ENCODE measurements around the gene DPEP2NB. TPM values are rescaled to one million over a fixed set of nuclear protein-coding genes. Genes with fewer than 3 reads are reported as not detected.

DPEP2NB gene
- total RNA-seq (2014; rRNA removed; shearing (Covaris generic)), result not detected in 2 replicates

GRCh38 chr16:68015681-68016080 lies at the start of gene DPEP2NB:
TSS of gene DPEP2NB (minus strand) at chr16:68015911. CDS start at chr16:68015770, 141 bp downstream.
- no peak for DNase-seq (ENCODE audit: low read depth)

DNA sequence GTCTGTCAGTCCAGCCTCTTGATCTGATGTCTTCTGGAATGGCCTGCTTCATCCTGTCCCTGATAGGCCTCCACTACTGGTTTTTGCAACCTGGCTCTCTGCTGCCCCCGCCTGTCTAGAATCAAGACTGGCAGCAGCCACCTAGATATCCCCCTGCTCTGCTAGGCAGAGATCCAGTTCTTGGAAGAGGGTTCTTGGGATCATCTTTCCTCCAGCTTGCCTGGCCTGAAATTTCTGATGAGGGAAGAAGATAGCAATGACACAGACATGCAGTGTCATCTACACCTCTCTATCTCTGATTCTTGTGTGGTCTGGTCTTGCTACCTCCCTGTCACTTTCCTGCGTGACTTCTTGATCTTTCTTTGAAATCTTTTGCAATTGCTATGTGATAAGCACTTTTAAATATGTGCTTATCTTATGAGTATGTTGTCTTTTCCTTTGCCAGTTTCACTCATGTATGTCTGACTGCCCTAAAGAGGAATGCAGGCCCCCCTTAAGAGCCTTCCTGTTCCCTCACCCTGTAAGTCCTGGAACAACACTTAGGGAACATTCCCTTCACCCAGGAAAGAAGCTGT lies 49.2 kb upstream of the DPEP2NB start:
- DNase-seq (ENCODE audit: low read depth), result peak; percentile 55

DNA sequence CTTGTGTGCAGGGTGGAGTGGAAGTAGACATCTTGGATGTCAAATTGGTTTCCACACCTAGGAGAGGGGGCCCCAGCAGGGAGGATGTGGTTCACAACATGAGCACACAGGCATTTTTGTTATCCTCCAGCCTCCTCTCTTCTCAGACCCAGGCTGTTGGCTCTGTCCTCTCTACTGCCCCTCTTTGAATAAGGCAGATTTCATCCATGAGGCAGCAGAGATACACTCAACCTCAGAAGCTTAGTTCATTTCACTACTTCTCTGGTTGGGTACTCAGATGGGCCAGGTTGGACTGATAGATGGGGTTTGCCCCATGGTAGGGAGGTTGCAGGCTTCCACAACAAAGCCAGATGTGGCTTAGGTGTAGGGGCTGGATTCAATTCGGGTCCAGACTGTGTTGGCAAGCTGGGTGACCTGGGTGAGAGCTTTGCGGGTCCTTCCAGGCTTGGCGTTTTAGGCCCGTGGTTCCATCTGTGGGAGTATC lies 47.2 kb upstream of the DPEP2NB start:
- DNase-seq (ENCODE audit: low read depth), result no peak

GRCh38 chr16:68061396-68061795 lies 45.7 kb upstream of the DPEP2NB start:
- no peak for DNase-seq (ENCODE audit: low read depth)

DNA sequence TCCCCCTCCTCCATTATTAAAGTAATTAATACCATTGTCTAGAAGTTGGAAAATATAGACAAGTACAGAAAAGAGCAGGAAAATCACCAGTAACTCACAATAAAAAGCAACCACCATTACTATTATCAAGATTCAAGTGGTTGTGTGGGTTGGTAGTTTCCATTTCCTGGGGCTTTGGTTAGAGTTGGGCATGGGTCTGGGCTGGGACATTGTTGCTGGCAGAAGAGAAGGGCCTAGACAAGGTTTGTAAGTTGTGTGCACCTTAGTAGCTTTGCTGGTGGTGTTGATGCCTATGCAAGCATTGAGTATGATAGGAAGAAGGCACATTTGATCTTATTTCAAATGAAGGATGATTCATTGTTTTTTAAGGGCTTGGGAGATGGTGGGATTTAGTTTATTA lies 44.1 kb upstream of the DPEP2NB start:
- DNase-seq (ENCODE audit: low read depth), result no peak

DNA sequence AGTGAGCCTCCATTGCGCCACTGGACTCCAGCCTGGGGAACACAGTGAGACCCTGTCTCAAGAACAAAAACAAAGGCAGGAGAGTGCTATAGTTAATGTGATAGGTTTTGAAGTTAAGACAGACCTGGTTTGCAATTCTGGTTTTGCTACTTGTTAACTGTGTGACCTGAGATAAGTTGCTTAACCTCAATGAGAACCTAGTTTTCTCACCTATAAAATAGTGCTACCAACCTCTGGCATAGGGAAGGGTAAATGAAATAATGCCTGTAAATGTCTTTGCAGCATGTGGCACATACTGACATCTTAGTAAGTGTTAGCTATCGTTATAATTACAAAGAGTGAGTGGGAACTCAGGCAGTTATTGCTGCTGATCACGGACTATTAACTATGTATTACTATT lies 39.7 kb upstream of the DPEP2NB start:
- no peak for DNase-seq (ENCODE audit: low read depth)

- no peak for DNase-seq (ENCODE audit: low read depth)
These were observed 33.7 kb upstream of the DPEP2NB start for GRCh38 chr16:68049449-68049848.

GRCh38 chr16:68047987-68048386 lies 32.3 kb upstream of the DPEP2NB start:
- no peak for DNase-seq (ENCODE audit: low read depth)

- no peak for DNase-seq (ENCODE audit: low read depth)
These were observed 30.4 kb upstream of the DPEP2NB start for GRCh38 chr16:68046106-68046505.

GRCh38 chr16:68041783-68042182 lies 26.1 kb upstream of the DPEP2NB start:
- no peak for DNase-seq (ENCODE audit: low read depth)

GRCh38 chr16:68040506-68041288 lies 25.0 kb upstream of the DPEP2NB start:
- DNase-seq (ENCODE audit: low read depth), result peak; percentile 57

DNA sequence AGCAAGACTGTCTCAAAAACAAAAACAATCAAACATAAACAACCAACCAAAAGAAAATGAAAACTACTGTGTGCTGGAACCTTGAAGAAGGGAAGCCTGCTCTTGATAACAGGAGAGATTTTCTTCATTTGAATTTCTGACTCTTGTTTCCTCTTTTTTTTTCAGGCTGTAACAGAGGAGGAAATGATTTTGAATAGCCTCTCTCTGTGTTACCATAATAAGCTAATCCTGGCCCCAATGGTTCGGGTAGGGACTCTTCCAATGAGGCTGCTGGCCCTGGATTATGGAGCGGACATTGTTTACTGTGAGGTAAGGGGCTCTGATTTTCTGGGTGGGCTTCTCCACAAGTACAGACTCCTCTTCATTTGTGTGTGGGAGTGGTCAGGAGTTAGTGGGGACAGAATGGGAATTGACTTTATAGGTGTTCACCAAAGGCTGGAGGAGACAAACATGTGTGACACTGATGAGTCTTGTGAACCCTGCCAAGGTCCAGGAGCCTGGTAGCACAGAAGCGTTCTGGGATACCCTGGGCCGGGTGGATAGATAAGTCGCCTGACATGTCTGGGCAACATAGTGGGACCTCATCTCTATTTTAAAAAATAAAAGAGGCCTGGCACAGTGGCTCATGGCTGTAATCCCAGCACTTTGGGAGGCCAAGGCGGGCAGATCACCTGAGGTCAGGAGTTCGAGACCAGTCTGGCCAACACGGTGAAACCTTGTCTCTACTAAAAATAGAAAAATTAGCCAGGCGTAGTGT lies 22.3 kb upstream of the DPEP2NB start:
- no peak for DNase-seq (ENCODE audit: low read depth)

- no peak for DNase-seq (ENCODE audit: low read depth)
These were observed 19.5 kb upstream of the DPEP2NB start for GRCh38 chr16:68035227-68035626.

DNA sequence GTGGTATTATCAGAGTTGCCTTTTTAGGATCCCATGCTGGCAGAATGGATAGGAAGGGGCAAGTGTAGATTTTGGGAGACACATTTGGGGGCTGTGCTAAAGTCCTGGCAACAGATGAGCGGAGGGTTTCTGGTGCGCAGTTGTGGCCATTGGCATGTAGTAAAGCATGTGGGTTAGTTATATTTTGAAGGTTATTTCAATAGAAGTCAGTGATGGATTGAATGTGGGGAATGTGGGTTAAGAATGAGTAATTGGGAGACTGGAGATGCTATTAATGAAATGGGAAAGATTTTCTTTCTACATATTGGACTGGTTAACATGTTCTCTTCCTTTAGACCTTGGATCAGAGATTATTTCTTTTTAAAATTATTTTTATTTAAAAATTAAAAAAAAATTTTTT lies 17.4 kb upstream of the DPEP2NB start:
- DNase-seq (ENCODE audit: low read depth), result no peak

DNA sequence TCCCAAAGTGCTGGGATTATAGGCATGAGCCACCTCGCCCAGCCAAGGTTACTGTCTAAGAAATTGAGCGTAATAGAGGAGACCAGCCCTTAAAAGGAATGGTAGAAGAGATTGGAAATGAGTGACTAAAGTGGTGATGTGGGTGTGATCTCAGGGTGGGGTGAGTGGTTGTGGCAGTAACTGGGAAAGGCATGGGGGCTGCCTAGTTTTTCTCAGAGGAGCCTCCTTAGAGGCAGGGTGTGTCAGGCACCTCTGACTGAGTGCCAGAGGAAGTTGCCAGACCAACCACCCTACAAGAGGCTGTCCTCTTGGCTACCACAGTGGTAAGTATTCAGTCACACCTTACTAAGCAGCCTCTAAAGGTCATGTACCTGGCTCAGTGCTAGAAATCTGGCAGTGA lies 16.2 kb upstream of the DPEP2NB start:
- DNase-seq (ENCODE audit: low read depth), result peak; percentile 22

DNA sequence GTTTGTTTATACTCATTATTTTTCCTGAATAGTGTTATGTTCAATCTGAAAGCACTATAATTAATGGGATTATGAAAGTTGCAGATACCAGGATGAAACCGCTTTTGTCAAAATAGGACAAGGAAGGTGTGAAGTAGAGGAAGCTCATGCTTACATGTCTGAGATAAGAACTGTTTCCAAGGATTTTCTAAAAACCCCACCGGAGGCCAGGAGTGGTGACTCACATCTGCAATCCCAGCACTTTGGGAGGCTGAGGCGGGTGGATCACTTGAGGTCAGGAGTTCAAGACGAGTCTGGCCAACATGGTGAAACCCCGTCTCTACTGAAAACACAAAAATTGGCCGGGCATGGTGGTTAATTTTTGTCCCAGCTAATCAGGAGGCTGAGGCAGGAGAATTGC lies 14.4 kb upstream of the DPEP2NB start:
- DNase-seq (ENCODE audit: low read depth), result peak; percentile 65

DNA sequence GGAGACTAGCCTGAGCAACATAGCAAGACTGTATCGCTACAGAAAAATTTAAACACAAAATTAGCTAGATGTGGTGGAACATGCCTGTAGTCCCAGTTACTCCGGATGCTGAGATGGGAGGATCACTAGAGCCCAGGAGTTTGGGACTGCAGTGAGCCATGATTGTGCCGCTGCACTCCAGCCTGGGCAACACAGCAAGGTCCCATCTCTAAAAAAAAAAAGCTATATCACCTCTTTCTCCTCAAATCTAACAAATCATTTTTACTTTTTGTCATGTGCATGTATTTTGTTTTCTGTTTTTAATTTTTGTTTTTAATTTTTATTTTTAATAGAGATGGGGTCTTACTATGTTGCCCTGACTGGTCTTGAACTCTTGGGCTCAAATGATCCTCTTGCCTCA lies 13.3 kb upstream of the DPEP2NB start:
- no peak for DNase-seq (ENCODE audit: low read depth)

DNA sequence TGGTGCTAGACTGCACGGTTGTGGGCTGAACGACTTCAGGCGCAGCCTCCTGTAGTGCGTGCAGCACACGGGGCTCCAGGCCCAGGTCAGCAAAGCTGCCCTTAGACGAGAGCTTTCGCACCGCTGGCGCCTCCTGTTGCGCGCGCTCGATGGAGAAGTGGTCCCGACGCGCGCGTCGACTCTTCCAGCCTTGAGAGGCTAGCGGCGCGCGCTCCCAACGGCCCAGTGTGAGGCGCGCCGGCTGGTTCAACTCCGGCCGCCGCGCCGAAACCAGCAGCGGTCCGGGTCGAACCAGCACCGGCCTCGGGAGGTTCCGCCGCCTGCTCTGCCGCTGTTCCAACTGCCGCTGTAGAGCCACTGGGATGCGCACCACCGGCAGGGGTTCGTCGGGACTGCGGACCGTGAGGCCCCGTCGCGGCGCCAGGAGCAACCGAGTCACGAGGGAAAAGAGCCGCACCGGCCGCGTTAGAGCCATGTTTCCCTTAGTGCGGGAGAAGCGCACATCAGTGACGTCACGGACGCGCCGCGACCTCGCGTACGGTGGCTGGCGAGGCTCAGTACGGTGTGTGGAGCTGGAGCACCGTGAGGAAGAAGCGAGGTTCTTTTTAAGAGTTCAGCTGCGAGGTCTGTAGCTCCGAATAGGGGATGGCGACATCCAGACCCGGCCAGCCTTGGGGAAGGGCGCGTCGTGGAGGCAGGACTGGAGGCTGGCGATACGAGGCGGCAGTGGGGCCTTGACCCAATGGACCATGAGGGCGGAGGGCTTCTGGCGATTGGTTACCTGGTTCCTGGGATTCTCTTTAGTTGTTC lies 7.2 kb upstream of the DPEP2NB start, which contains the start of the genes DDX28 and DUS2:
Gene DDX28, minus strand, starts transcription at position 505 of the 810 bp plus-strand sequence. Its CDS starts 30 bp downstream, at position 475.
Gene DUS2, plus strand, starts transcription at position 557 of the 810 bp plus-strand sequence. CDS start 14,740 bp downstream, outside the sequence.
- peak; percentile 88 for DNase-seq (ENCODE audit: low read depth)

GRCh38 chr16:68022278-68022727 lies 6.6 kb upstream of the DPEP2NB start:
- DNase-seq (ENCODE audit: low read depth), result no peak

DNA sequence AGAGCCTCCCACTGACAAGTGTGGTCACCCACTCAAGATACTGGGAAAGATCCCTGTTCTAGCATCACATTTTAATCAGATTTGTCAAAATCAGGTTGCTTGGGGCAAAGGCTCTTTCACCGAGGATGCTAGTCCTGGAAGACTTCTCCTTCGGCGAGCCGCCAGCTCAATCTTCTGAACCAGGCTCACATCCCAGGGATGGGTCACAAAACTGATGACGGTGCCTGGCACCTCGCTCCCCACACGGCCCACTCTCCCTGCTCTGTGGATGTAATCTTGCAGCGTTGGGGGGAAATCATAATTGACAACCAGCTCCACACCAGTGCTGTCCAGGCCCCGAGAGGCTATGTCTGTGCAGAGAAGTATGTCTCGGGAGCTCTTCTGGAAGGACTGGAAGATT lies 5.8 kb upstream of the DPEP2NB start:
- DNase-seq (ENCODE audit: low read depth), result no peak

- no peak for DNase-seq (ENCODE audit: low read depth)
These were observed 3.5 kb upstream of the DPEP2NB start for GRCh38 chr16:68019167-68019680.
